BE2C (cell line): ENCODE measurements around the gene ABHD17A.
A peak's percentile ranks its signal among the peaks of the same experiment; 100 is the strongest.

ENCODE experiments used
- DNase-seq: peaks from one replicate; pipeline ENCODE4 v3.0.0-alpha.2; 2020
- H3K27me3 ChIP-seq: fragments of 250-450 bp; sonication (Bioruptor Pico); 2 replicates; pipeline ENCODE4 v1.5.1; 2020; ENCODE audit warnings: mild to moderate bottlenecking
- H3K36me3 ChIP-seq: fragments of 250-450 bp; sonication (Bioruptor Pico); 2 replicates; pipeline ENCODE4 v1.5.1; 2020; ENCODE audit warnings: mild to moderate bottlenecking
- H3K4me1 ChIP-seq: fragments of 250-450 bp; sonication (Bioruptor Pico); 2 replicates; pipeline ENCODE4 v1.5.1; 2020
- H3K4me3 ChIP-seq: 2 replicates; pipeline ENCODE4 v1.5.1; 2011; ENCODE audit warnings: low read depth, low read length
- H3K9me3 ChIP-seq: fragments of 250-450 bp; sonication (Bioruptor Pico); 2 replicates; pipeline ENCODE4 v1.5.1; 2020
- CTCF ChIP-seq: IDR thresholded peaks from 2 replicates; pipeline ENCODE4 v1.5.1; 2012; ENCODE audit warnings: mild to moderate bottlenecking, low read depth, low read length

The ABHD17A gene

DNA sequence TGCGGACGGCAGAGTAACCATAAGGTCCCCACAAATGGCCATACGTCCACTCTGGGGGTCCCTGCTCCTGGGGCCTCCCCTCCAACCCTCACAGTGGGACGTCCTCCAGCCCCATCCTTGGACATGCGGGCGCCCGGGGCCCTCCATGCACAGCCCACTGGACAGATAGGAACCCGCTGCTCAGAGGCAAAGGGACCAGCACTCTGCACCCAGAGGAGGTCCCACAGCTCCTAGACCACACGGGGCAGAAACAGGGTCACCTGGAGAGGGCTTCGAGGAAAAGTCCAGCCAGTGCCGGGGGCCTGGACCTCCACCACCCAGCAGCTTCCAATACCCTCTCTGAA, 48.1 kb downstream of the ABHD17A start:
- Histone ChIP-seq H3K4me3 (no peak overlapping the region), H3K36me3 (peaks cover 3% of the 10 kb centered on the region; the same call in 1 of the 2 replicates), H3K4me1 (peaks cover 9% of the 10 kb centered on the region), H3K27me3 (no peaks in the 10 kb centered on the region), H3K9me3 (no peaks in the 10 kb centered on the region)
- TF ChIP-seq CTCF, result no peak
- no peak for DNase-seq

DNA sequence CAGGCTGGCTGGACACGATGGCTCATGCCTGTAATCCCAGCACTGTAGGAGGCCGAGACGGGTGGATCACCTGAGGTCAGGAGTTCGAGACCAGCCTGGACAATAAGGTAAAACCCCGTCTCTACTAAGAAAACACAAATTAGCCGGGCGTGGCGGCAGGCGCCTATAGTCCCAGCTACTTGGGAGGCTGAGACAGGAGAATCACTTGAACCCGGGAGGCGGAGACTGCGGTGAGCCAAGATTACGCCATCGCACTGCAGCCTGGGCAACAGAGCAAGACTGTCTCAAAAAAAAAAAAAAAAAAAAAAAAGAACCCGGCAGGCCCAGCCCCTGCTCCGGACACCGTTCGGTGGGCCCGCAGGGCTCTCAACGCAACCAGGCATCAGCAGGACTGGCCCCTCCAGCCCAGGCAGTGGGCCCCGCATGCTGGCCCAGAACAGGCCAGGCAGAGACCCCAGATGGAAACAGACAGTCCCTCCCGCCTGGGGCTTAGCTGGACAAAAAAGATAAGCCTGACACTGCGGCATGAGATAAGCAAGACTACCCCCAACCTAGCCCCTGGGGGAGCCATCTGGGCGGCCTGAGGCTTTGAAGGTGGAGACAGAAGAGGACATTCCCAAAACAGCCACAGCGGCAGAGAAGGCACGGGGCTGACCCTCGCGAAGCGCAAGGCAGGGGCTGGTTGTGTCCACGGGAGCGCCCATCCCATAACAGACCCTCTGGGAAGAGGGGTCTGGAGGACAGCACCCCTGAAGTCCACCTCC, 48.7 kb downstream of the ABHD17A start:
- Histone ChIP-seq H3K27me3 (no peaks in the 10 kb centered on the region), H3K9me3 (no peaks in the 10 kb centered on the region), H3K36me3 (peaks cover 3% of the 10 kb centered on the region; the same call in 1 of the 2 replicates), H3K4me1 (peaks cover 9% of the 10 kb centered on the region), H3K4me3 (no peak overlapping the region)
- TF ChIP-seq CTCF, result no peak
- peak; percentile 57 for DNase-seq

DNA sequence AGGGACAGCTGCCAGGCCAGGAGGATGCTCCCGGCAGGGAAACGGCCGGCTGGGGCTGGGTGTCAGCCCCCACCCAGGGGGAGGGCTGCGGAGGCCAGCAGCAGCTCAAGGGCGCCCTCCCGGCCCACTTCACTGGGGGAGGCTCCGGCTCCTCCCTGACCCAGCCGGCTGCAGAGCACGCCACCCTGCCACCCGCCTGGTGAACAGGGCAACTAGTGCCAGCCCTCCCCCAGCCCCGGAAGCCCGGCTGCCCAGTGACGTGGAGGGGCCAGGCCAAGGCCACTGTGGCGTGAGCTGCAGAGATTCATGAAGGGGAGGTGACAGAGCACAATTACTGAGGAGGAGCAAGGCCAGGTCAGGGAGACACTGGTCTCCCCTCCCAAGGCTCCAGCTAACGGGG, 51.8 kb downstream of the ABHD17A start:
- Histone ChIP-seq H3K27me3 (no peaks in the 10 kb centered on the region), H3K4me1 (peaks cover 9% of the 10 kb centered on the region), H3K4me3 (no peak overlapping the region), H3K9me3 (no peaks in the 10 kb centered on the region), H3K36me3 (peaks cover 17% of the 10 kb centered on the region)
- TF ChIP-seq CTCF, result no peak
- no peak for DNase-seq

- Histone ChIP-seq H3K36me3 (peaks cover 29% of the 10 kb centered on the region), H3K4me1 (peaks cover 5% of the 10 kb centered on the region), H3K9me3 (no peaks in the 10 kb centered on the region), H3K4me3 (no peak overlapping the region), H3K27me3 (no peaks in the 10 kb centered on the region)
- DNase-seq, result no peak
- no peak for TF ChIP-seq CTCF
Measured at GRCh38 chr19:1832046-1832663, 53.1 kb downstream of the ABHD17A start.

DNA sequence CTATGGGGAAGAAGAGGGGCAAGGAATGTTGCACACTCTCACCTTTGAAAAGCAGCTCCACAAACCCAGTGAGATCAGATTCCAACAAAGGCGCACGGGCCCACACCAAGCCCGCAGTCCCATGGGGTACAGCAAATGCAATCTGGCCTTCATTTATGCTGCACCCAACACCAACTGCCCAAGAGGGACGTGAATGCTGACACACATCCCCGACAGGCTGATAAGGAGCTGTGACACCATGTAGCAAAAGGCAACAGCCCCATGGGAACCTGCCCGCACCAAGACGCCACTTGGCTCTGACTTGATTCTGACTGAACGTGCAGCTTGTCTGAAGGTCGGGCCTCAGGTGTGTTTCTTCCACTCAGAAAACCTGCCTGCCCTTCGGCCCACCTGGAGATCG, 54.3 kb downstream of the ABHD17A start:
- Histone ChIP-seq H3K27me3 (no peaks in the 10 kb centered on the region), H3K4me3 (no peak overlapping the region), H3K4me1 (peaks cover 2% of the 10 kb centered on the region; the same call in 1 of the 2 replicates), H3K36me3 (peaks cover 36% of the 10 kb centered on the region), H3K9me3 (no peaks in the 10 kb centered on the region)
- no peak for TF ChIP-seq CTCF
- DNase-seq, result no peak

GRCh38 chr19:1830568-1830967, 54.7 kb downstream of the ABHD17A start:
- no peak for TF ChIP-seq CTCF
- H3K27me3 ChIP-seq, result no peaks in the 10 kb centered on the region
- H3K36me3 ChIP-seq, result peaks cover 37% of the 10 kb centered on the region
- H3K4me1 ChIP-seq, result peaks cover 5% of the 10 kb centered on the region; the same call in 1 of the 2 replicates
- H3K9me3 ChIP-seq, result no peaks in the 10 kb centered on the region
- DNase-seq, result no peak
- no peak overlapping the region for H3K4me3 ChIP-seq
